ENCODE data around the gene DOHH.

The DOHH gene

GRCh38 chr19:3477506-3477905 is 23.0 kb downstream of the DOHH start:
- TF ChIP-seq RAD21 (IDR thresholded peaks at IDR 0.05; ENCODE audit: low read depth) (no peak), MAX (IDR thresholded peaks at IDR 0.05) (no peak), TCF12 (IDR thresholded peaks at IDR 0.05; ENCODE audit: low read depth) (no peak), NFIC (IDR thresholded peaks at IDR 0.05) (no peak), REST (IDR thresholded peaks at IDR 0.05; ENCODE audit: low read depth) (no peak), FOXM1 (IDR thresholded peaks at IDR 0.05; ENCODE audit: borderline replicate concordance, low read depth) (no peak), TAF1 (IDR thresholded peaks at IDR 0.05; ENCODE audit: low read depth) (no peak), TEAD4 (IDR thresholded peaks at IDR 0.05) (no peak), CREB1 (IDR thresholded peaks at IDR 0.05; ENCODE audit: low read depth) (no peak), CEBPB (IDR thresholded peaks at IDR 0.05) (no peak), EGR1 (IDR thresholded peaks at IDR 0.05) (no peak), EP300 (IDR thresholded peaks at IDR 0.05; ENCODE audit: borderline replicate concordance) (no peak), USF1 (IDR thresholded peaks at IDR 0.05) (no peak), ZBTB7A (IDR thresholded peaks at IDR 0.05; ENCODE audit: low read depth) (no peak)

- no peak for TF ChIP-seq CREB1 (IDR thresholded peaks at IDR 0.05; ENCODE audit: low read depth)
These were observed 23.6 kb downstream of the DOHH start for GRCh38 chr19:3476830-3477229.

- no peak for TF ChIP-seq ZBTB7A (IDR thresholded peaks at IDR 0.05; ENCODE audit: low read depth)
- no peak for TF ChIP-seq CEBPB (IDR thresholded peaks at IDR 0.05)
- TF ChIP-seq FOXM1 (IDR thresholded peaks at IDR 0.05; ENCODE audit: borderline replicate concordance, low read depth) = no peak
- TF ChIP-seq RAD21 (IDR thresholded peaks at IDR 0.05; ENCODE audit: low read depth) = no peak
- no peak for TF ChIP-seq USF1 (IDR thresholded peaks at IDR 0.05)
- TF ChIP-seq EGR1 (IDR thresholded peaks at IDR 0.05) = no peak
- TF ChIP-seq MAX (IDR thresholded peaks at IDR 0.05) = no peak
- no peak for TF ChIP-seq EP300 (IDR thresholded peaks at IDR 0.05; ENCODE audit: borderline replicate concordance)
These were observed 25.0 kb downstream of the DOHH start for GRCh38 chr19:3475449-3475848.

GRCh38 chr19:3474614-3475013 is 25.9 kb downstream of the DOHH start:
- TF ChIP-seq EGR1 (IDR thresholded peaks at IDR 0.05) (no peak), EP300 (IDR thresholded peaks at IDR 0.05; ENCODE audit: borderline replicate concordance) (no peak), CREB1 (IDR thresholded peaks at IDR 0.05; ENCODE audit: low read depth) (no peak), MAX (IDR thresholded peaks at IDR 0.05) (no peak), YY1 (IDR thresholded peaks at IDR 0.05; ENCODE audit: low read depth) (no peak), TEAD4 (IDR thresholded peaks at IDR 0.05) (no peak), USF1 (IDR thresholded peaks at IDR 0.05) (no peak), RAD21 (IDR thresholded peaks at IDR 0.05; ENCODE audit: low read depth) (no peak), REST (IDR thresholded peaks at IDR 0.05; ENCODE audit: low read depth) (no peak), TAF1 (IDR thresholded peaks at IDR 0.05; ENCODE audit: low read depth) (no peak), NFIC (IDR thresholded peaks at IDR 0.05) (no peak), CEBPB (IDR thresholded peaks at IDR 0.05) (no peak), TCF12 (IDR thresholded peaks at IDR 0.05; ENCODE audit: low read depth) (no peak)

GRCh38 chr19:3474010-3474409 is 26.5 kb downstream of the DOHH start:
- TF ChIP-seq ZBTB7A (IDR thresholded peaks at IDR 0.05; ENCODE audit: low read depth) (no peak), RAD21 (IDR thresholded peaks at IDR 0.05; ENCODE audit: low read depth) (no peak), CREB1 (IDR thresholded peaks at IDR 0.05; ENCODE audit: low read depth) (no peak), USF1 (IDR thresholded peaks at IDR 0.05) (no peak), REST (IDR thresholded peaks at IDR 0.05; ENCODE audit: low read depth) (no peak), CEBPB (IDR thresholded peaks at IDR 0.05) (no peak)
